Measurements from ENCODE around the gene ABCF1. TPM values are rescaled to one million over a fixed set of nuclear protein-coding genes. Genes with fewer than 3 reads are reported as not detected.

Gene ABCF1
- total and polyA plus RNA-seq, 5 donors: 26.8 to 40.7 (median 39.1) TPM

DNA sequence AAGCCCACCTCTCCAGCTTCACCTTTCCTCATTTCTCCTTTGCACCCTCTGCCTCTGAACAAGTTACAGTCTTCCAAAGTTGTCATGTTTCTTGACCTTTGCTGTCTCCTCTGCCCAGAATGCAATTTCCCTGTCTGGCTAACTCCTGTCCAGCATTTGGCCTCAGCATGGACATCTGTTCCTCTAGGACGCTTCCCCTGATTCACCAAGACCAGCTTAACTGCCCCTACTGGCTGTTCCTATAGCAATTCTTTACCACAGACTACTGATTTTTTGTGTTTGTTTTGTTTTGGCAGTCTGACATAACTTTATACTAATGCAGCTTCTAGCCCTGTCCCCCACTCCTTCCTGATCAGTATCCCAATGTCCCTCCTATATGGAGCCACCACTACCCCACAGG is 28.3 kb upstream of the ABCF1 start:
- Histone ChIP-seq H3K4me1 (ENCODE audit: control insufficient read depth, insufficient read depth, low read length) (no peaks in the 10 kb centered on the region), H3K9me3 (ENCODE audit: control insufficient read depth, low read length) (no peaks in the 10 kb centered on the region), H3K27ac (ENCODE audit: low read length) (no peak overlapping the region), H3K27me3 (ENCODE audit: control insufficient read depth, insufficient read depth) (no peaks in the 10 kb centered on the region), H3K4me3 (ENCODE audit: low read length) (no peak overlapping the region)
- ATAC-seq (no peak), DNase-seq (no peak)
- WGBS: 46% methylated on average over 1 of the region's 1 CpG
- intact Hi-C loops (cut with DNase I): loop anchor here in 3 of 4 donors (5.0 to 10.0 kb wide), 3 partner anchors 52 to 61 kb away; no protein-coding TSS in a partner anchor

GRCh38 chr6:30543821-30544220 is 27.4 kb upstream of the ABCF1 start:
- 78% methylated on average over 3 of the region's 3 CpGs for WGBS
- ATAC-seq: no peak
- H3K4me3 ChIP-seq (ENCODE audit: low read length): no peak overlapping the region
- intact Hi-C loops (cut with DNase I): loop anchor here in 3 of 4 donors (5.0 to 10.0 kb wide), 3 partner anchors 51 to 62 kb away; no protein-coding TSS in a partner anchor
- no peaks in the 10 kb centered on the region for H3K4me1 ChIP-seq (ENCODE audit: control insufficient read depth, insufficient read depth, low read length)
- no peaks in the 10 kb centered on the region for H3K27me3 ChIP-seq (ENCODE audit: control insufficient read depth, insufficient read depth)
- no peak for DNase-seq
- H3K27ac ChIP-seq (ENCODE audit: low read length): no peak overlapping the region
- no peaks in the 10 kb centered on the region for H3K9me3 ChIP-seq (ENCODE audit: control insufficient read depth, low read length)

DNA sequence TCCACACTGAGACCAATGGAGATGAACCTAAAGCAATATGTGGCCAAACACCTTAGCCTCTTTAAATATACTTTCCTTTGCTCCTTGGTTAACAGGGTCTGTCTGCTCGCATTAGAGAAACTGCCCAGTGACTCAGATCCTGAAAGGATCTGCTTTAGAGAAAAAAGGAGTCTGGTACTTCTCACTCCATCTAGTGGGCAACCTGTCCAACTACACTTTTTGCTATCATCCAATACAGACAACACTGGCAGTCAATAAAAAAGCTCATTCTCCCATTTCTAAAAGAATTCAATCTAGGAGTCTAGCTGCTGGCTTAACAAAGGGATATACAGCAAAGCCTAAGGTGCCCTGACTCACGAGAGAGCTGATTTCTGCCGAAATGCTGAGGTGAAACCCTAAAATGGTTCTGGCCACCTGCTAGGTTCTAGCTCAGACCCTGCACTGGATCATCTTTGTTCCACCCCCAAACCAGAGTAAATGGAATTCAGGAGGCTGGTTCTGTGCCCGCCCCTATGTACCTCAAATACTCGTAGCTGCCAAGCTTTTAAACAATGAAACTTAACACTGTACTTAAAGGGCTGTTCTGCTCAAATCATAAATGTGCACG is 26.5 kb upstream of the ABCF1 start:
- ATAC-seq (peak; percentile 44 to 64), DNase-seq (no peak)
- intact Hi-C loops (cut with DNase I): loop anchor here in 3 of 4 donors (5.0 to 10.0 kb wide), 3 partner anchors 50 to 62 kb away; no protein-coding TSS in a partner anchor
- no peaks in the 10 kb centered on the region for H3K9me3 ChIP-seq (ENCODE audit: control insufficient read depth, low read length)
- H3K27ac ChIP-seq (ENCODE audit: low read length): no peak overlapping the region
- no peaks in the 10 kb centered on the region for H3K4me1 ChIP-seq (ENCODE audit: control insufficient read depth, insufficient read depth, low read length)
- no peak overlapping the region for H3K4me3 ChIP-seq (ENCODE audit: low read length)
- WGBS: 31% methylated on average over 6 of the region's 6 CpGs
- no peaks in the 10 kb centered on the region for H3K27me3 ChIP-seq (ENCODE audit: control insufficient read depth, insufficient read depth)

- intact Hi-C loops (cut with DNase I): loop anchor here in 1 of 4 donors (10.0 kb wide), 1 partner anchor 47 kb away; no protein-coding TSS in a partner anchor
- no peaks in the 10 kb centered on the region for H3K27me3 ChIP-seq (ENCODE audit: control insufficient read depth, insufficient read depth)
- no peak for ATAC-seq
- H3K27ac ChIP-seq (ENCODE audit: low read length): no peak overlapping the region
- no peak overlapping the region for H3K4me3 ChIP-seq (ENCODE audit: low read length)
- H3K4me1 ChIP-seq (ENCODE audit: control insufficient read depth, insufficient read depth, low read length): no peaks in the 10 kb centered on the region
- WGBS: 89% methylated on average over 6 of the region's 6 CpGs
- no peaks in the 10 kb centered on the region for H3K9me3 ChIP-seq (ENCODE audit: control insufficient read depth, low read length)
- DNase-seq: no peak
Observed at GRCh38 chr6:30547454-30547853, 23.8 kb upstream of the ABCF1 start.

DNA sequence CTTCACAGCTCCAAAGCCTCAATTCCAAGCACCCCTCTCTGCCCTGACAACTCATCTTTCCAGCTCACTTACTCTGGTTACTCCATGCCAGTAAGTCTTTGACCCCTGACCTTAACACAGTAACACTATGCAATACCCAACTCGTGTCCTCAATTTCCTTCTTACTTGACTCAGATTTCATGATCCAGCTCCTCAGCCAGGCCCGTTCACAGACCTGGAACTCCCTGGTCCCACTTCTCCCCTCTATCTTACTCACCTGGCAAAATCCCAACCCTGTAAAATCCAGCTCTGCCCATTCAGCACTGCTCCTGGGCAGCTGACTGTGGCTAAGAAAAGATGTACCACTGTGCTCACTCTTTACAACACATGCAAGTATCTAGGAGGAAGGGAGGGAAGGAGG is 22.9 kb upstream of the ABCF1 start:
- no peaks in the 10 kb centered on the region for H3K9me3 ChIP-seq (ENCODE audit: control insufficient read depth, low read length)
- H3K4me1 ChIP-seq (ENCODE audit: control insufficient read depth, insufficient read depth, low read length): no peaks in the 10 kb centered on the region
- intact Hi-C loops (cut with DNase I): loop anchor here in 1 of 4 donors (10.0 kb wide), 1 partner anchor 46 kb away; no protein-coding TSS in a partner anchor
- no peak overlapping the region for H3K4me3 ChIP-seq (ENCODE audit: low read length)
- ATAC-seq: no peak
- H3K27ac ChIP-seq (ENCODE audit: low read length): no peak overlapping the region
- no peaks in the 10 kb centered on the region for H3K27me3 ChIP-seq (ENCODE audit: control insufficient read depth, insufficient read depth)
- DNase-seq: no peak
- 37% methylated on average over 2 of the region's 2 CpGs for WGBS

DNA sequence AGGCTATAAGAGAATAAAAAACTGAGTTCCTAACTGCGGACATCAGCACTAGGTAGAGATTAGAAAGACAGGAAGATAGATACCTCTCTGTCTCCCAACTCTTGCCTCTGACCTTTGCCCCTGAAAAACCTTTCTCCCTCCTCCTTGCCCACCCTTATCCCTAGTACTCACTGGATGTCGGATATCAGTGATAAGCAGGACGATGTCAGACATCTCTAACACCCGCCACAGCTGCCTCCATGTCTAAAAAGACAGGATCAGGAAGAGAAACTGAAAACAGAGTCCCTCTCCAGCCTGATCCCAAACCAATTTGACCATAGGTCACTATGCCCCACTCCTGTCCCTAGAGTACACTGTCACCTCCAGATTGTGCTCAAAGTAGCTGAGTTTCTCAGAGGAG is 16.8 kb upstream of the ABCF1 start:
- Histone ChIP-seq H3K27ac (ENCODE audit: low read length) (no peak overlapping the region), H3K27me3 (ENCODE audit: control insufficient read depth, insufficient read depth) (no peaks in the 10 kb centered on the region), H3K9me3 (ENCODE audit: control insufficient read depth, low read length) (no peaks in the 10 kb centered on the region), H3K4me3 (ENCODE audit: low read length) (no peak overlapping the region), H3K4me1 (ENCODE audit: control insufficient read depth, insufficient read depth, low read length) (no peaks in the 10 kb centered on the region)
- intact Hi-C loops (cut with DNase I): no loop called here
- 79% methylated on average over 4 of the region's 4 CpGs for WGBS
- DNase-seq (no peak), ATAC-seq (no peak)

GRCh38 chr6:30554962-30555815 is 16.1 kb upstream of the ABCF1 start:
- H3K9me3 ChIP-seq (ENCODE audit: control insufficient read depth, low read length): no peaks in the 10 kb centered on the region
- H3K27ac ChIP-seq (ENCODE audit: low read length): peak overlapping the region; percentile 72
- intact Hi-C loops (cut with DNase I): no loop called here
- 9% methylated on average over 34 of the region's 34 CpGs for WGBS
- ATAC-seq (peak; percentile 42 to 50), DNase-seq (peak; percentile 70 to 87 (median 85))
- no peaks in the 10 kb centered on the region for H3K4me1 ChIP-seq (ENCODE audit: control insufficient read depth, insufficient read depth, low read length)
- H3K27me3 ChIP-seq (ENCODE audit: control insufficient read depth, insufficient read depth): no peaks in the 10 kb centered on the region
- H3K4me3 ChIP-seq (ENCODE audit: low read length): peak overlapping the region; percentile 62

DNA sequence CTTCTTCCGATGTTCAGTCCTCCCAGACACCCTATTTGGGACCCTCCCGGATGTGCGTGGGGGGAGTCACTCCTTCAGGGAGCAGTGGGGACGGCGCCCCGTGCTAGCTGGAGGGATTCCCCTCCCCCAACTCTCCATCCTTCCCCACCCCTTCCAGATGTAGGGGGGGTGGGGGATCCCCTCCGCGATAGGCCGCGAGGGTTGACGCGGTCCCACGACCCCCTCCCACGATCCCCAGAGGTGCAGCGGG is 15.5 kb upstream of the ABCF1 start:
- DNase-seq: no peak
- WGBS: 2% methylated on average over 15 of the region's 15 CpGs

DNA sequence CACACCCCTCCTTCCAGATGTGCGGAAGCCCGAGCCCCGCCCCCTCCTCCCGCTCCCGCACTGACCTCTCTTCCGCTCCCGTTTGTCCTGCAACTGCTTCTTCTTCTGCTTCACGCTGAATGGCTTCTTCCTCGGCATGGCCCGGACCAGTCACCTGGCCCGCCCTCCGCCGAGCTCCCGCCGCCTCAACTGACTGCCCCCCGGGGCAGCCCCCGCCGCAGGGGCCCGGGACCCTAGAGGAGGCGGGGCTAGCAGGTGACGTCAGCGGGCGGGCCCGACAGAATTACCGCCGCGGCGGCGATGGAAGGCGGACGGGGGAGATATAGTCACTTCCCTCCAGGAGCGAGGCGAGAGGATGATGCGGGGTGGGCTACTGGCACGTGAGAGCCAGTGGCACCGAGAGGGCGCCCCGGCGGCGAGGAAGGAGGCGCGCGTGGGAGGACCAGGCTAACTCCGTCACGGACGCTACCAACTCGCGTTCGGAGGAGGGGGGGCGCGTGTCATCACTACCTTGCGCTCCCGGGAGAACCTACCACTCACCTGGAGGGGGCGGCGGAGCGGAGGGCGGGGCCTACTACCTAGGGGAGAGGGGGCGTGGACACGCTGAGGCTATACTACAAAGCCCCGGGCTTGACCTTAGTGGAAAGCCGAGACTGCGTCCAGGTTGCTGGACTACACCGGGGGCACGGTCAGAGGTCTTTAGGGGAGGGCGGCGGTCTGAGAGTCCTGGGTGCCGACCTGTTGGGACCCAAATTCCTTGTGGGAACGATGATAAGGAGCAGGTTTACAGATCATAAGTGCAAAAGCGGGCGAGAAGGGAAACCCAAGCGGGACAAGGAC is 15.0 kb upstream of the ABCF1 start, which contains the start of gene GNL1:
Gene GNL1 (minus strand): TSS at position 424 of the 840 bp plus-strand sequence. CDS start 286 bp downstream, at position 138.
- Histone ChIP-seq H3K27me3 (ENCODE audit: control insufficient read depth, insufficient read depth) (no peaks in the 10 kb centered on the region), H3K27ac (ENCODE audit: low read length) (peak within 1 kb of the TSS; percentile 72), H3K4me3 (ENCODE audit: low read length) (peak within 1 kb of the TSS; percentile 62), H3K9me3 (ENCODE audit: control insufficient read depth, low read length) (no peaks in the 10 kb centered on the region), H3K4me1 (ENCODE audit: control insufficient read depth, insufficient read depth, low read length) (no peaks in the 10 kb centered on the region)
- under 1% methylated on average over 71 of the region's 71 CpGs for WGBS
- DNase-seq (peak; percentile 93 to 97 (median 97)), ATAC-seq (peak; percentile 85 to 86)
- intact Hi-C loops (cut with DNase I): no loop called here

More for the DNA sequence above, 15.5 kb upstream of the ABCF1 start:
- no peak for ATAC-seq
- H3K4me1 ChIP-seq (ENCODE audit: control insufficient read depth, insufficient read depth, low read length): no peaks in the 10 kb centered on the region
- peak overlapping the region; percentile 62 for H3K4me3 ChIP-seq (ENCODE audit: low read length)
- peak overlapping the region; percentile 72 for H3K27ac ChIP-seq (ENCODE audit: low read length)
- intact Hi-C loops (cut with DNase I): no loop called here
- H3K9me3 ChIP-seq (ENCODE audit: control insufficient read depth, low read length): no peaks in the 10 kb centered on the region
- no peaks in the 10 kb centered on the region for H3K27me3 ChIP-seq (ENCODE audit: control insufficient read depth, insufficient read depth)

DNA sequence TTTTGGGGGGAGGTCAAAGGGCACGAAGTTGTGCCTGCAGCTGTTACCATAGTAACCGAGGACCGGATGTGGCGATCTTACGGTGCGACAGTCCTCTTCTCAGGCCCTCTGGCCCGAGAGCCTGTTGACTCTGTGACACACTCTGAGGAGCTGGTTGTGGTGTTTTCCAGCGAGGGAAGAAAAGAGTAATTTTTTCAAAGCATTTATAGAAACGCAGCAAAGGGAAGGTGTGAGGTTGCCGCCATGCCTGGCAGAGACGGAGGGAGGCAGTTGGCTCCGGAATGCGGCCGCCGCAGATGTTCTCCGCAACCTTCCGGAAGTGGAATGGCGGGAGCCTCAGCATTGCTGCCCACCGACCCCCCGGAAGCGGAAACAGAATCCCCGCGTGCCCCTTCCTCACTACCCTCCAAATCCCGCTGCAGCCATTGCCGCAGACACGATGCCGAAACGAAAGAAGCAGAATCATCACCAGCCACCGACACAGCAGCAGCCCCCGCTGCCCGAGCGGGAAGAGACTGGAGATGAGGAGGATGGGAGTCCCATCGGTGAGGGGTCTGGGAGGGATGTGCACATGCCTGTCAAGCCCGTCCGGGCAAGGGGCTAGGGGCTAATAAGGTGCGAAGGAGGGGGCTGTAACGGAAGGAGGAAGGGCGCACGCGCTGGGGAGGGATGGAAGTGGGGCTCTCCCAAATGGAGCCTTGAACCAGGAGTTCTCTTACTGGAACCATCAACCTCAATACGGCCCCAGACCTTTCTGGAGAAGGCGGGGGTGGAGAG is 14.1 kb upstream of the ABCF1 start, which contains the start of gene PRR3:
Gene PRR3 (plus strand): TSS at position 390 of the 777 bp plus-strand sequence. CDS start 50 bp downstream, at position 440.
- Histone ChIP-seq H3K27ac (ENCODE audit: low read length) (peak within 1 kb of the TSS; percentile 72), H3K4me3 (ENCODE audit: low read length) (peak within 1 kb of the TSS; percentile 62), H3K27me3 (ENCODE audit: control insufficient read depth, insufficient read depth) (no peaks in the 10 kb centered on the region), H3K9me3 (ENCODE audit: control insufficient read depth, low read length) (no peaks in the 10 kb centered on the region), H3K4me1 (ENCODE audit: control insufficient read depth, insufficient read depth, low read length) (no peaks in the 10 kb centered on the region)
- DNase-seq (peak; percentile 90 to 95 (median 94)), ATAC-seq (peak; percentile 87 to 89)
- intact Hi-C loops (cut with DNase I): no loop called here
- WGBS: under 1% methylated on average over 42 of the region's 42 CpGs

All from right cardiac atrium (tissue), 5 donors.